ENCODE results near the gene VAMP5.

GRCh38 chr2:85596026-85596333 lies 11.7 kb downstream of the VAMP5 start:
- TF ChIP-seq, protein P1, sequence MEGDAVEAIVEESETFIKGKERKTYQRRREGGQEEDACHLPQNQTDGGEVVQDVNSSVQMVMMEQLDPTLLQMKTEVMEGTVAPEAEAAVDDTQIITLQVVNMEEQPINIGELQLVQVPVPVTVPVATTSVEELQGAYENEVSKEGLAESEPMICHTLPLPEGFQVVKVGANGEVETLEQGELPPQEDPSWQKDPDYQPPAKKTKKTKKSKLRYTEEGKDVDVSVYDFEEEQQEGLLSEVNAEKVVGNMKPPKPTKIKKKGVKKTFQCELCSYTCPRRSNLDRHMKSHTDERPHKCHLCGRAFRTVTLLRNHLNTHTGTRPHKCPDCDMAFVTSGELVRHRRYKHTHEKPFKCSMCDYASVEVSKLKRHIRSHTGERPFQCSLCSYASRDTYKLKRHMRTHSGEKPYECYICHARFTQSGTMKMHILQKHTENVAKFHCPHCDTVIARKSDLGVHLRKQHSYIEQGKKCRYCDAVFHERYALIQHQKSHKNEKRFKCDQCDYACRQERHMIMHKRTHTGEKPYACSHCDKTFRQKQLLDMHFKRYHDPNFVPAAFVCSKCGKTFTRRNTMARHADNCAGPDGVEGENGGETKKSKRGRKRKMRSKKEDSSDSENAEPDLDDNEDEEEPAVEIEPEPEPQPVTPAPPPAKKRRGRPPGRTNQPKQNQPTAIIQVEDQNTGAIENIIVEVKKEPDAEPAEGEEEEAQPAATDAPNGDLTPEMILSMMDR (IDR thresholded peaks at IDR 0.05), result no peak
- no peak for TF ChIP-seq EZH2 (IDR thresholded peaks at IDR 0.05; ENCODE audit: borderline replicate concordance, insufficient read depth, low read depth, low read length, poor library complexity, severe bottlenecking)

Measured in B cell (primary cell).